Activated CD4-positive, alpha-beta T cell treated with anti-CD3 and anti-CD28 coated beads for 24 hours (primary cell): ENCODE measurements around the gene PCDH10.
"Not testable (repeated sequence)": the region's sequence is repeated elsewhere in the genome, so short reads cannot be mapped to it uniquely, and the experiment has no call there.

ENCODE experiments used
- DNase-seq, 2 donors: peaks; one replicate each; pipeline ENCODE4 v3.0.0-alpha.2; 2020; ENCODE audit warnings: low read depth in 2 of 2

PCDH10 gene

DNA sequence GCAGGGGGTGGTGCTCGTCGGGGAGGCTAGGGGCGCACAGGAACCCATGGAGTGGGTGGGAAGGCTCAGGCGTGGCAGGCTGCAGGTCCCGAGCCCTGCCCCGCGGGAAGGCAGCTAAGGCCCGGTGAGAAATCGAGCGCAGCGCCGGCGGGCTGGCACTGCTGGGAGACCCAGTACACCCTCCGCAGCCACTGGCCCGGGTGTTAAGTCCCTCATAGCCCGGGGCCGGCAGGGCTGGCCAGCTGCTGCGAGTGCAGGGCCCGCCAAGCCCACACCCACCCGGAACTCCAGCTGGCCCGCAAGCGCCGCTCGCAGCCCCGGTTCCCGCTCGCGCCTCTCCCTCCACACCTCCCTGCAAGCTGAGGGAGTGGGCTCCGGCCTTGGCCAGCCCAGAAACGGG lies 91.4 kb downstream of the PCDH10 start:
- DNase-seq, result not testable (repeated sequence)
